ENCODE results near the gene WTIP. TPM values are rescaled to one million over a fixed set of nuclear protein-coding genes. Genes with fewer than 3 reads are reported as not detected.
"Not testable (repeated sequence)": the region's sequence is repeated elsewhere in the genome, so short reads cannot be mapped to it uniquely, and the experiment has no call there.

Gene WTIP
- total RNA-seq: under 0.01 TPM

DNA sequence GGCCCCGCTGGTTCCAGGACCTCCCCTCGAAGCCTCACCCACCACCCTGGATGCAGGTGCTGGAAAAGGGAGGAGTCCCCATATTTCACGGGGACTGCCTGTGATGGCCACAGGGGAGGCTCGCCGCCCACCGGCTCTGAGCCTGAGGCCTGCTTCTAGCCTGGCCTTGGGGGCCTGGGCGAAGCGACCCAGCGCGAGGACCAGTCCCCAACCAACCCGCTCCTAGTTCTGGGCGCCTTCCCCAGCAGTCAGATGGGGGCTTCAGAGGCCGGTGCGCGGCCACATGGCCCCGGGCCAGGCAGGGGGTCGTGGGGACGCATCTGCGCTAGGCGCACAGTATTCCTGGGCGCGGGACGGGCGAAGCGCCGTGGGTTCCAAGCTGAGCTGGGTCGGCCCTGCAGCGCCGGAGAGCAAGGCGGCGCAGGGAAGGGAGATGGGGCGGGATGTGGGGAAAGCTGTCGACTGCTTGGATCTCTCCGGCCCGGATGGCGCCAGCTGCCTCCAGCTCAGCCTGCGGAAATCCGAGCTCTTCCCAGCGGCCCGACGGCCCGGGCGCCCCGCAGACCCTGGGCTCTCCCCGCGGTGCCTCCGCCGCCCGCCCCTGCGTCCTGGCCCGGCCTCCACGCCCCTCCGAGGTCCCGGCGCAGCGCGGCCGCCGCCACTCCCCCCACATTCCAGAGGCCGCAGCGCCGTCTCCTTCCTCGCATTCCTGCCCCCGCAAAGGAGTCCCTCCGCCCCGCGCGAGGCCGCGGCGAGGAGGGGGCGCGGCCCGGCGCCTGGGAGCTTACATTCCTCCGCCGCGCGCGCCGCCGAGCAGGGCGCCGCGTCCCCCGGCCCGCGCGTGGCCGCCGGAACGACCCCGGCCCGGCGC, at the start of gene WTIP:
TSS of gene WTIP (plus strand) at position 788 of the 871 bp plus-strand sequence. CDS start 217 bp downstream, outside the sequence.
- no peak for DNase-seq (ENCODE audit: low read depth in 2 of 3, low spot score in 2 of 3)

DNA sequence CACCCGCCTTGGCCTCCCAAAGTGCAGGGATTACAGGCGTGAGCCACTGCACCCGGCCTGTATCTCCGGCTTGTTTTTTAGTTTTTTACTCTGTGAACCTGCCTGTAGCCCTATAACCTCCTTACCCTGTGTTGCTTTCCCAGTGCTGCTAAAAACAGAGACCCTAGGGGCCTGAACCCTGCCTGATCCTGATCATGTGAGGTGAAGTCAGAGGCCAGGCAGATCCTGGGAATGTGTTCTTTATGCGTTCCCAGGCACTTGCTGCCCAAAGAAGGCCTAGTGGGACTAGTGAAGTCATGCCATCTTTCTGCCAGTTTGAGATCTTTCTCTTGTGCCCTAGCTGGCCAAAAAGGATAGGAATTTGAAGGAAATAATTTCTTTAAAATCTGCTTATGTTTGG, 48.8 kb upstream of the WTIP start:
- DNase-seq (ENCODE audit: low read depth in 2 of 3, low spot score in 2 of 3): no peak

DNA sequence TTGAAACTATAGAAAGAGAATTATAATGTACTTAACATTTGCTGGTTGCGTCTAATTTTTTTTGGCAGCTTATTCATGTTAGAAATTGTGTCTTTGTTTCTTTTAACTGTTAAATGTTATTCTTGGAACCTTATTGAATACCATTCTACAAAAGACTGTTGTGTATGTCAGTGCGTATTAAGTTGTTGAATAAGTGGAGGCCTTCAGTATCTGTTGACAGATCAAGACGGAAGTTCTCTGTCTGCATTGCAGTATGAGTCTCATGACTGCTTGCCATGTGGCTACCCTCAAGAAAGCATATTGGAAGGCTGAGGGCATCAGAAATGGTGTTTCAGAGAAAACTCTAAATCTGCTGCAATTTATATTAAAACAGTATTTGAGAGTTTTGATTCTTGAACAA, 44.8 kb upstream of the WTIP start:
- DNase-seq (ENCODE audit: low read depth in 2 of 3, low spot score in 2 of 3): no peak

DNA sequence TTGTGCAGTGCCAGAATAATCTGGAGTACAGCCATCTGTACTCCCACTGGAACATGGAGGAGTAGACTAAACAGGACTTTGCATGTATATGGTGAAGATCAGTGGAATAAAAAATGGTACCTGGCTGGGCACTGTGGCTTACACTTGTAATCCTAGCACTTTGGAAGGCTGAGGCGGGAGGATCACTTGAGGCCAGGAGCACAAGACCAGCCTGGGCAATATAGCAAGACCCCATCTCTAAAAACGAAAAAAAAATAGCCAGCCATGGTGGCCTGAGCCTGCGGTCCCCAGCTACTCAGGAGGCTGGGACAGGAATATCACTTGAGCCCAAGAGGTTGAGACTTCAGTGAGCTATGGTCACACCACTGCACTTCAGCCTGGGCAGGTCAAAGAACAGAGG, 33.4 kb upstream of the WTIP start:
- DNase-seq (ENCODE audit: low read depth in 2 of 3, low spot score in 2 of 3): no peak

DNA sequence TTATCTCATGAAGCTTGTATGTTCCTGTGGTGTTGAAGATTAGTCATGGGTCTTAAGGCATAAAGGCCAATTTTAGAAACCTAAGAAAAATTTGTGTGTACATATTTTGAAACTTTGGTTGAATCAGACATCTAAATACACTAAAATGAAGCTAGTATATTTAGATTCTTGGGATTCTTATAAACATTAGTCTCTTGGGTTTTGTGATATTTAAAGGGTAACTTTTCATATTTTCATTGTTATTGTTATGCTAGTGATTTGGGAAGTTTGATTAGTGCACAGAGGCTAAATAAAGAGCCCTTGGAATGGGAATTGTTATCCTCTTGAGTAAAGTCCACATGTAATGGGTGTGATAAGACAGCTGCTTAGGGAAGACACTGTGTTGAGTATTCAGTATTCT, 28.8 kb upstream of the WTIP start:
- DNase-seq (ENCODE audit: low read depth in 2 of 3, low spot score in 2 of 3): no peak

DNA sequence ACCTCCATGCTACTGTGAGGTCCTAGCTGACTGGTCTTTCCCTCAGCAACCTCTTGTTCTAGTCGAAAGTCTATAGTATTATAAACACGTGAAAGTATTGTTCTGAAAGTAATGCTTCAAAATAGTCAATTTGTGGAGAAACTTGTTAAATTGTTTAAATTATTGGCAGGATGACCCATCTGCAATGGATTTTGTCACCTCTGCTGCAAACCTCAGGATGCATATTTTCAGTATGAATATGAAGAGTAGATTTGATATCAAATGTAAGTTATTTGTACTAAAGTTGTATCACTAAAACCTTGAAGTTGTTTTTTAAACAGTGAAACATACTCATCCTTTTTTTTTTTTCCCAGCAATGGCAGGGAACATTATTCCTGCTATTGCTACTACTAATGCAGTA, 27.5 kb upstream of the WTIP start:
- DNase-seq (ENCODE audit: low read depth in 2 of 3, low spot score in 2 of 3): no peak

DNA sequence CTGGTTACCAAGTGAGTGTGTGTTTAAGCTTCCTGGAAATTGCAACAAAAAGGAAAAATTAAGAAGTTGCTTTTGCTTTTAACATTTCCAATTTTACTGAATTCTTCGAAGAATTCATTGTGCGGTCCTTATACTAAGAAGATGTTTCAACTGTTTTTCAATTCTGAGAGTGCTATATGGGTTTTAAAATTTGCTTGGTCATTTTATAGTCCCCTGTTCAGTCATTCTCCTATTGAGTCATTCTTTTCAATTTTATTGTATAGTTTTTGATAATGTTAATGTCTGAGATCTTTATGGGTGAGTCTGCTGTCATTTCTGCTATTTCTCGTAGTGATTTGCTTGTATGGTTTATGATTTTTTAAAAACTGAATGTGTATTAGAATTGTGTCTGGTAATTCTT, 26.9 kb upstream of the WTIP start:
- no peak for DNase-seq (ENCODE audit: low read depth in 2 of 3, low spot score in 2 of 3)

DNA sequence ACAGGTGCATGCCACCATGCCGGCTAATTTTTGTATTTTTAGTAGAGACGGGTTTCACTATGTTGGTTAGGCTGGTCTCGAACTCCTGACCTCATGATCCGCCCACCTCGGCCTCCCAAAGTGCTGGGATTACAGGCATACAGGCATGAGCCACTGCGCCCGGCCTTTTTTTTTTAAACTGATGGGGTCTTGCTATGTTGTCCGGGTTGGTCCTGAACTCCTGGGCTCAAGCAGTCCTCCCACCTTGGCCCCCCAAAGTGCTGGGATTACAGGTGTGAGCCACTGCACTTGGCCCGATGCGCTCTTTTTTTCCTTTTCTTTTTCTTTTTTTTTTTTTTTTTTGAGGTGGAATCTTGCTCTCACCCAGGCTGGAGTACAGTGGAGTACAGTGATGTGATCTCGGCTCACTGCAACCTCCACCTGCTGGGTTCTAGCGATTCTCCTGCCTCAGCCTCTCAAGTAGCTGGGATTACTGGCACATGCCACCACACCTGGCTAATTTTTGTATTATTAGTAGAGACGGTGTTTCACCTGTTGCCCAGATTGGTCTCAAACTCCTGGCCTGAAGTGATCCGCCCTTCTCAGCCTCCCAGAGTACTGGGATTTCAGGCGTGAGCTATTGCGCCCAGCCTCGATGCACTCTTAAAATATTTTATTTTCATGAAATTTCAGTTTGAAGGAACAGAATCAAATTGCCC, 25.6 kb upstream of the WTIP start:
- not testable (repeated sequence) for DNase-seq (ENCODE audit: low read depth in 2 of 3, low spot score in 2 of 3)

DNA sequence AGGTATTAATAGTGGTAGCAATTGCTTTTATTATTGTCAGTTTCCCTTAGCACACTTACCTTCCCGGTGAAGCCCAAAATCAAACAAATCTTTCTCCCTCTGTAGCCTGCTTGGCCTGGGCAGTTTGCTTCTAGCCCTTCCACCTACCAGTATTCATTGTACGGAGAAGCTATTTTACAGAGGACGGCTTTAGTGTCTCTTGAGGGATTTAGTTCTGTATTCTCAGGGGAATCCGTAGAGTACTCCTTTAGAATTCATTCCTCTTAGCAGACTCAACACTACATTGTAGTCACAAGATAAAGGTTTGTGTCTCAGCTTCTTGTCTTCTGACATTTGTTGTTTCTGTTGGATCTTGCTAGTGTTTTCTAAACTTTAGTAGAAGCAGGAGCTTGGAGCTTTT, 24.1 kb upstream of the WTIP start:
- no peak for DNase-seq (ENCODE audit: low read depth in 2 of 3, low spot score in 2 of 3)

DNA sequence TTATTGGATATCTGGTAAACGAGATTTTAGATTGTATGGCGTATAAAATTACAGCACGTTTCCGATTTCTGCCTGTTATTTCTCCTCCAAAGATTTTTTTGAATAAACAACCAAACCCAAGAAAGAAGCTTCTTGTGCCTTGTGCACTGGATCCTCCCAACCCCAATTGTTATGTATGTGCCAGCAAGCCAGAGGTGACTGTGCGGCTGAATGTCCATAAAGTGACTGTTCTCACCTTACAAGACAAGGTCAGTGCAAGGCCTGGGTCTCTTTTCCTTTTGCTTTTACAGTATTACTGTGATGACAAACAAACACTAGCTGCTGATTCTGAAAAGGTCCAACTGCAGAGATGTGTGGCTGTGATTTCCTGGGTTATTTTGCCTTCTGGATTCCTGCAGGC, 22.9 kb upstream of the WTIP start:
- no peak for DNase-seq (ENCODE audit: low read depth in 2 of 3, low spot score in 2 of 3)

DNA sequence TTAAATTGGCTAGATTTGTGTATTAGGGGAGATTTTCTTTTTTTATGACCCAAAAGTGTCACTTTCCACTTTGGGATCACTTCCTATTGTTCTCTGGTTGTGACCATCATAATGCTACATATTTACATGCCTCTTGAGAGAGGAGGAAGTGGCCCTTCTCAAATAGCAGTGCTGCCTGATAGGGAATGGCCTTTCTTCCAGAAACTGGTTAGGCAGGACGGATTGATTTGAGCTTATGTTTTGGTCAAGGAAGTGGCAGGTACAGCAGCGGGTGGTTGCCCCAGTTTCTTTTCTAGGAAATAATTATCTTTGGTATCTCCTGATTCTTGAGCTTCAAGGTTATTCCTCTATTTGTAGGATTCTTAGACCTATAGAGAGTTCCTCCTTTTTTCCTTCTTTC, 21.9 kb upstream of the WTIP start:
- DNase-seq (ENCODE audit: low read depth in 2 of 3, low spot score in 2 of 3): no peak

DNA sequence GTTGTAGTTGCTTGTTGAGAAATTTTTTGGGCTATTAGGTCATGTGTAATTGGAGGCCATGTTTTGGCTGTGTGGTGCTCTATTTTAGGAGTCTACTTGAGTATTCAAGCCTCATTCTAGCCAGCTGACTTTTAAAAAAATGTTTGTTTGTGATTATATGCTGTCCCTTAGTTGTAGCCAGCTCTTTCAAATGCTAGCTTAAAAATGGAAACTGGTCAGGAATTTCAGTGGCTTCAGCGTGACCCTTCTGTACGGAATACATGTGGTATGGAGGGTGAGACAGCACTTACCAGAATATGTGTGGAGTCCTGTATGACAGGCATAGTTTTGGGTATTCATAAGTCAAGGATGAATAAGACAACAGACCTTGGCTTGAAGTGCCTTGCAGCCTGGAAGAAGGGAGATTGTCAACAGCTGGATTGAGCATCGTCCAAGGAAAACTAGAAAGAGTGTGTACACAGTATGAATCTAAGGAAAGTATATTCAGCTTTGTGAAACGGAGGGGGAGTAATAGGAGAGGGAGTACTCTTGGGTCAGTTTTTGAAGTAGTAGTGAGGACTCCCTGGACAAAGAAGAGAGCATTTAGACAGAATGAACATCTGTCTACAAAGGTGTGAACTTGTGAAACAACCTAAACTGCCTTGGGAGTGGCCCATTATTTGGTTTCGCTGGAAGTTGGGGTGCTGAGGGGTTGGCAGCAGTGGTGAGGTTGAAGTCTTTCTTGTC, 20.0 kb upstream of the WTIP start:
- no peak for DNase-seq (ENCODE audit: low read depth in 2 of 3, low spot score in 2 of 3)

DNA sequence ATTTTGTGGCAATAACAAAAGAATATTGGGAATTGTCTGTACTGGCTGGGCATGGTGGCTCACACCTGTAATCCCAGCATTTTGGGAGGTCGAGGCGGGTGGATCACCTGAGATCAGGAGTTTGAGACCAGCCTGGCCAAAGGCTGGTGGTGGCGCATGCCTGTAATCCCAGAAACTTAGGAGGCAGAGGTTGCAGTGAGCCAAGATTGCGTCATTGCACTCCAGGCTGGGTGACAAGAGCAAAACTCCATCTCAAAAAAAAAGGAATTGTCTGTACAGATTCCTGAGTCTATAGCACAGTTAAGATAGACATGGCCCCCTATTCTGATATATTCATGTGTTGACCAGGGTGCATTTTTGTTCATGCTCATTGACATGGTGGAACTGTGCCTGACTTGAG, 16.8 kb upstream of the WTIP start:
- DNase-seq (ENCODE audit: low read depth in 2 of 3, low spot score in 2 of 3): not testable (repeated sequence)

DNA sequence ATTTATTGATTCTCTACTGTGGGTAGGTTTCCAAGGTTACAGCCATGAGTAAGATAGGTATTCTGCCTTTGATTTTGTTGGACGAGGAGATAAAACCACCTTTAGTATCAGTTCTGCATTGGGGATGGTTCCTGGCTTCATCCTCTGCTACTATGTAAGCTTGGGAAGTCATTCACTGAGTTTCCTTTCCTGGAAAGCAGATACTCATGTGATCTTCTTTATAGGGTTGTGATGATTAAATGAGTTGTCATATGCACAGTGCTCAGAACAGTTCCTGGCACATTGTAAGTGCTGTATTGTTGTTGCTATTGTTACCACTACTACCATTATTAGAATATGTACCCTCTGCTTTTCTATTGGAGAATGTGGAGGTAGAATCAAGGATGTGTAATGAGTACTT, 13.1 kb upstream of the WTIP start:
- no peak for DNase-seq (ENCODE audit: low read depth in 2 of 3, low spot score in 2 of 3)

DNA sequence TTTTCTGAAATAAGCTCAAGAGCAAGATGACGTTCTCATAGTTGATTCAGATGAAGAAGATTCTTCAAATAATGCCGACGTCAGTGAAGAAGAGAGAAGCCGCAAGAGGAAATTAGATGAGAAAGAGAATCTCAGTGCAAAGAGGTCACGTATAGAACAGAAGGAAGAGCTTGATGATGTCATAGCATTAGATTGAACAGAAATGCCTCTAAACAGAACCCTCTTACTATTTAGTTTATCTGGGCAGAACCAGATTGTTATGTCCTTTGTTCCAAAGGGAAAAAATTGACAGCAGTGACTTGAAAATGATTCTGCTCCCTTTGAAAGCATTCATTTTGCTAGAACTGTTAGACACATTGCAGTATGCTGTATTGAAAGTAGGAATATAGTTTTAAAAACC, 12.5 kb upstream of the WTIP start:
- not testable (repeated sequence) for DNase-seq (ENCODE audit: low read depth in 2 of 3, low spot score in 2 of 3)

DNA sequence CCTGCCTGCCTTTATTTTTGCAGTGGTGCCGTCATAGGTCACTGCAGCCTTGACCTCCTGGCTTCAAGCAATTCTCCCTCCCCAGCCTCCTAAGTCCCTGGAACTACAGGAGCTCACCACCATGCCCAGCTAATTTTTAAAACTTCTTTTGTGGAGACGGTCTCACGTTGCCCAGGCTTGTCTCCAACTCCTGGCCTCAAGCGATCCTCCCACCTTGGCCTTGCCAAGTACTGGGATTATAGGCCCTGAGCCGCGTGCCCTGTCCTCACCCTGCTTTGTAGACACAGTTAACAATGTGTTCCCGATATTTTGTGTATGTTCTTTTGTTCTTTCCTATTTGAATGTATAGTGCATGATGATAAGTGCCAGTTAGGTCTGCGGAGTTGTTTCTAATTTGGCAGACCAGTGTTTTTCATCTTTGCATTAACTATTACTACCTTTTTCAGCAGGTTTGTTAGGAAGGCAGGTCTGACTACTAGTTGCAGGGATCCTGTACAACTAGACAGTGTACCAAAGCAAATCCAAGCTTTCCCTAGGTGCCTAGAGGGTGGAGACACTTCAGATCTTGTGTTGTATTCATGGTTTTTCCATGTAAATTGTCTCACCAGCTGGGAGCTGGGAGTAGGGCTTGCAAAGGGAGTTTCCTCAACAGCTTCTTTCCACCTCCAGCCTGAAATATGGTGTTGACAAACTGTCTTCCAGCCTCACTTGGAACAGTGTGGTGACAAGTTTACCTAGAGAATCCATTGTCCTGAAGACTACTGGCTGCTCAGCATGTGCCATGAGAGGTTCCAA, 9.5 kb upstream of the WTIP start:
- no peak for DNase-seq (ENCODE audit: low read depth in 2 of 3, low spot score in 2 of 3)

DNA sequence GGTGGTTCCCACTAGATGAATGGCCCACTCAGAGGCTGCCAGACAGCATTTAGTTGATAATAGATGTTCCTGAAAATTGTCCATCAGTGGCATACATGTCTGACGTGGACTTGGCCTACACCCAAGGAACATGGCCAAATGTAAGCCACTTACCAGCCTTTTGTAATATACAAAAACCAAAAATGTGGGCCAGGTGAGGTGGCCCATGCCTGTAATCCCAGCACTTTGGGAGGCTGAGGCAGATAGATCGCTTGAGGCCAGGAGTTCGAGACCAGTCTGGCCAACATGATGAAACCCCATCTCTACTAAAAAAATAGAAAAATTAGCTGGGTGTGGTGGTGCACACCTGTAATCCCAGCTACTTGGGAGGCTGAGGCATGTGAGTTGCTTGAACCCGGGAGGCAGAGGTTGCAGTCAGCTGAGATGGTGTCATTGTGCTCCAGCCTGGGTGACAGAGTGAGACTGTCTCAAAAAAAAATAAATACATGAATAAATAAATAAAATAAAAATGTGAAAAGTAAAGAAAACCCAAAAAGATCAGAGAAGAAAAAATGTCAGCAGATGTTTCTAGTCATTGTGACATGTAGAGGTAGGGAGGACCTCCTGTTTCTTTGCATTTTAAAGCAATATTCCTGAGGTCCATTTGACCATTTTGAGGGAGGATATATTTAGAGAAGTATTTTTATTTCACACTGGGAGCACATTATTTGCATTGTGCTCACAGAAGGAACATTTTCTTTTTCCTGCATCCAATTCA, 7.1 kb upstream of the WTIP start:
- DNase-seq (ENCODE audit: low read depth in 2 of 3, low spot score in 2 of 3): no peak

DNA sequence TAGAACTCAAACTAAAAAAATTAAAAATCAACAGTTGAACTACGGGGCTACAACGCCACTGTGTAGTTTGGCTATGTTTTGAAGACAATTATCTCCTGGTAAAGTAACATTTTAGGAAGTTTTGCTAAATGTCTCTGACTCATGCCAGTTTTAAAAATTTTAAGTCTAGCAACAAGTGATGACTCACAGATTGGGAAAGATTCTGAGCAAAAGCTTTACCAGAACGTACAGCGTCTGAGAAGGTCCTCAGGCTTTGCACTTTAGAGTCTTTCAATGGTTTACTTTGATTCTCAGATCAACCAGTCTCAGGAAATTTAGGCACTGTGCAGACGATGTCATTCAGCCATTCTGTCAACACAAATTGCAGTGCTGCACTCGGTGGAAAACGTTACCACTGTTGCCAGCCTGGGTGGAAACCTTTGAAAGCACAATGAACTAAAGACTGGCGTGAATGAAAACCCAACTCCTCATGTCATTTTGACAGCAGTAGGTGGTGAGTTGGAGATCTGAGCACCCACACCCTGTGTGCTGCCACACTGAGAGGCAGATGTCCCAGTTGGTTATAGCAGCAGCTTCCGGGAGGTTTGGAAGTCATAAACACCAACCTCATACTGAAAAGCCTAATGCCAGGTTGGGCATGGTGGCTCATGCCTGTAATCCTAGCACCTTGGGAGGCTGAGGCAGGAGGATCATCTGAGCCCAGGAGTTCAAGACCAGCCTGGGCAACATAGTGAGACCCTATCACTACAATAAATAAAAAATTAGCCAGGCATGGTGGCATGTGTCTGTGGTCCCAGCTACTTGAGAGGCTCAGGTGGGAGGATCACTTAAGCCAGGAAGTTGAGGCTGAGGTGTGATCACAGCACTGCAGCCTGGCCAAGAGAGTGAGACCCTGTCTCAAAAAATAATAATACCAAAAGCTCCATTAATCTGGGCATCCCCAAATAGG, 6.3 kb upstream of the WTIP start:
- DNase-seq (ENCODE audit: low read depth in 2 of 3, low spot score in 2 of 3): no peak

All from hematopoietic multipotent progenitor cell (in vitro differentiated cells).